ENCODE measurements around the gene ARHGEF16. TPM values are rescaled to one million over a fixed set of nuclear protein-coding genes. Genes with fewer than 3 reads are reported as not detected.

Gene ARHGEF16
- total RNA-seq, 1 donor from 2014 or later, result 1.7 TPM

DNA sequence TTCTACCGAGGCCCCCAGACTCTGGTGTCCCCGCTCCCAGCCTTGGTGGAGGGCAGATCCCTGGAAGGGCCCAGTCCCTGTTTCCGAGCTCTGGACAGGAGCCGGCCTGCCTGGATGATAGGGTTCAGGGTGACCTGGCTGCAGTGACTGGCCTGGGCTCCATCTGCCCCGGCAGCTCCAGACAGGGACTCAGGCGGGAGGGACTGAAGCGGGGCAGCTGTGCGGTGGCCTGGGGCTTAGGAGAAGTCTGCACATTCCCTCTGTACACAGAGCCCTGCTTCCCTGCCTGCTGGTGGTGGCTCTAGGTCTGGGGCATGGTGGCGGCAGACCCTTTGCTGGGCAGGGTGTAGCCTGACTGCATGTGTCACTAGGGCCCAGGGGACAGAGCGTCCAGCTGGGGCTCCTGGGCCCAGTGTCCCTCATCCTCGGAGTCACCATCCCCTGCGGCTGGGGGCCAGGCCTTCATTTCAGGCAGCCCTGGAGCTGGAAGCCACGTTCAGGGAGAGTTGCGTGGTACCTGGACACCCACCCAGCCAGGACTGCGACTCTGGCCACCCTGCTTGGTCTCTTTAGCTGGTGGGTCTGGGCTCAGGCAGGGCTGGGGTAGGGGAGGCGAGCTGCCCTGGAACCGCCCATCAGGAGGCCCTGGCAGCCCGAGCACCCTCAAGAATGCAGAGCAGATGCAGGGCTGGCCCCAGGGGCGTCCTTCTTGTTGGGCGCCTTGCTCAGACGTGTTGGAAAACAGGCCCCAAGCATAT, 9.6 kb downstream of the ARHGEF16 start:
- no peaks in the 10 kb centered on the region for H3K9me3 Mint-ChIP-seq (ENCODE audit: unreplicated experiment)
- H3K4me3 Mint-ChIP-seq (ENCODE audit: unreplicated experiment), result no peak overlapping the region
- H3K27ac Mint-ChIP-seq (ENCODE audit: unreplicated experiment), result no peak overlapping the region
- peaks cover 2% of the 10 kb centered on the region for H3K27me3 Mint-ChIP-seq (ENCODE audit: unreplicated experiment)
- TF ChIP-seq, protein P1, sequence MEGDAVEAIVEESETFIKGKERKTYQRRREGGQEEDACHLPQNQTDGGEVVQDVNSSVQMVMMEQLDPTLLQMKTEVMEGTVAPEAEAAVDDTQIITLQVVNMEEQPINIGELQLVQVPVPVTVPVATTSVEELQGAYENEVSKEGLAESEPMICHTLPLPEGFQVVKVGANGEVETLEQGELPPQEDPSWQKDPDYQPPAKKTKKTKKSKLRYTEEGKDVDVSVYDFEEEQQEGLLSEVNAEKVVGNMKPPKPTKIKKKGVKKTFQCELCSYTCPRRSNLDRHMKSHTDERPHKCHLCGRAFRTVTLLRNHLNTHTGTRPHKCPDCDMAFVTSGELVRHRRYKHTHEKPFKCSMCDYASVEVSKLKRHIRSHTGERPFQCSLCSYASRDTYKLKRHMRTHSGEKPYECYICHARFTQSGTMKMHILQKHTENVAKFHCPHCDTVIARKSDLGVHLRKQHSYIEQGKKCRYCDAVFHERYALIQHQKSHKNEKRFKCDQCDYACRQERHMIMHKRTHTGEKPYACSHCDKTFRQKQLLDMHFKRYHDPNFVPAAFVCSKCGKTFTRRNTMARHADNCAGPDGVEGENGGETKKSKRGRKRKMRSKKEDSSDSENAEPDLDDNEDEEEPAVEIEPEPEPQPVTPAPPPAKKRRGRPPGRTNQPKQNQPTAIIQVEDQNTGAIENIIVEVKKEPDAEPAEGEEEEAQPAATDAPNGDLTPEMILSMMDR (IDR thresholded peaks at IDR 0.05; ENCODE audit: unreplicated experiment), result no peak
- H3K4me1 Mint-ChIP-seq (ENCODE audit: unreplicated experiment), result peaks cover 5% of the 10 kb centered on the region
- no peaks in the 10 kb centered on the region for H3K36me3 Mint-ChIP-seq (ENCODE audit: low read depth, unreplicated experiment)
- DNase-seq (ENCODE audit: low spot score), result no peak

DNA sequence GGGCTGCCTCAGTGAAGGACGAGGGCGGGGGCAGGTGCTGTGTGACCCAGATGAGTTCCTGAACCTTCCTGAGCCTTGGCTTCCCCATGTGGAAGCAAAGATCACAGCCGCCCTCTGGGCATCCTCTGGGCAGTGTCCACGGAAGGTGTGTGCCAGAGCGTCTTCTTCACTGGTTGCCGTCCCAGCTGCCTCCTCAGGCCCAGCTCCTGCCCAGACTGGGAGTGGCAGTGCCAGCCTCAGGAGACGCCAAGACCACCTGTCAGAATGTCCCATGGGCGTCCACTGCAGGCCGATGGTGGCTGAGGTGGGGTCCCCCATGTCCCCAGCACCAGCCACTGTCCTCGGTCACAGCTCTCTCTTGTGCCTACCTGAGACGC, 10.2 kb downstream of the ARHGEF16 start:
- Mint-ChIP-seq H3K4me3 (ENCODE audit: unreplicated experiment) (no peak overlapping the region), H3K27me3 (ENCODE audit: unreplicated experiment) (peaks cover 2% of the 10 kb centered on the region), H3K36me3 (ENCODE audit: low read depth, unreplicated experiment) (no peaks in the 10 kb centered on the region)

DNA sequence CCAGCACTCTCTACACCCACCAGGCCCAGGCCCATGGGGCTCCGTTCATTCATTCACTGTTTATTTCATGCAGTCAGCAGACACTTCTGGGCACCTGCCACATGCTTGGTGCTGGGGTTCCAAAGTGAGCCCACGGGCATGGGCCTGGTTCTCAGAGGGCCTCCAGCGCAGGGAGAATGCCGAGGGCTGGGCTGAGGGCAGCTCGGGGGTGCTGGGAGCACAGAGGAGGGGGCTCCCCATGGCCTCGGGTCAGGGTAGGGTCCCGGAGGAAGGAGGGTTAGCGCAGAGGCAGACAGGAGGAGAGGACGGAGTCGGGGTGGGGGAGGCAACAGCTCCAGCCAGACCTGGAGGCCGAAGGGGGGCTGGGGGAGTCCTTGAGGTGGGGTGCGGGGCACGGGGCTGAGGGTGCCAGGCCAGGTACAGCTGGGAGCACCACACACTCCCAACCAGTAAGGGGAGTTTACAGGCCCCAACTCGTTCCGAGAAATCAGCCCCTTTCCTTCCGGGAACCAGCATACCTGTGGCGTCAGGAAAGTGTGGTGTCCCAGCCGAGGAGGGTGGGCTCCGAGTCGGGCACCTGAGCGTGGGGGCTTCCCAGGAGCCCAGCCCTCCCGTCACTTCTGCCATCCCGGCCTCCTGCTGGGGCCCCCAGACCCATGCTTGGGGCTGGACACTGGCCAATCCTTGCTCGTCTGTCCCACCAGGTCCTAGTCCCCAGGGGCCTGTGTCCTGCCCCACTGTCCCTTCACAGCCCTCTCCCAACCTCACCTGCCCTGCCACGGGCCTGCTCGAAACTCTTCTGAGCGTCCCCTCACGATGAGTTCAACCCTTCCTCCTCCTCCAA, 10.8 kb downstream of the ARHGEF16 start:
- no peaks in the 10 kb centered on the region for H3K9me3 Mint-ChIP-seq (ENCODE audit: unreplicated experiment)
- H3K27me3 Mint-ChIP-seq (ENCODE audit: unreplicated experiment), result peaks cover 5% of the 10 kb centered on the region
- no peak overlapping the region for H3K4me3 Mint-ChIP-seq (ENCODE audit: unreplicated experiment)
- no peak overlapping the region for H3K27ac Mint-ChIP-seq (ENCODE audit: unreplicated experiment)
- H3K4me1 Mint-ChIP-seq (ENCODE audit: unreplicated experiment), result peaks cover 8% of the 10 kb centered on the region
- no peak for DNase-seq (ENCODE audit: low spot score)
- peaks cover 4% of the 10 kb centered on the region for H3K36me3 Mint-ChIP-seq (ENCODE audit: low read depth, unreplicated experiment)
- TF ChIP-seq, protein P1 (IDR thresholded peaks at IDR 0.05; ENCODE audit: unreplicated experiment), result no peak

More for the DNA sequence above, 10.2 kb downstream of the ARHGEF16 start:
- Mint-ChIP-seq H3K4me1 (ENCODE audit: unreplicated experiment) (peaks cover 5% of the 10 kb centered on the region), H3K9me3 (ENCODE audit: unreplicated experiment) (no peaks in the 10 kb centered on the region), H3K27ac (ENCODE audit: unreplicated experiment) (no peak overlapping the region)
- DNase-seq (ENCODE audit: low spot score), result no peak
- TF ChIP-seq, protein P1 (IDR thresholded peaks at IDR 0.05; ENCODE audit: unreplicated experiment), result no peak

DNA sequence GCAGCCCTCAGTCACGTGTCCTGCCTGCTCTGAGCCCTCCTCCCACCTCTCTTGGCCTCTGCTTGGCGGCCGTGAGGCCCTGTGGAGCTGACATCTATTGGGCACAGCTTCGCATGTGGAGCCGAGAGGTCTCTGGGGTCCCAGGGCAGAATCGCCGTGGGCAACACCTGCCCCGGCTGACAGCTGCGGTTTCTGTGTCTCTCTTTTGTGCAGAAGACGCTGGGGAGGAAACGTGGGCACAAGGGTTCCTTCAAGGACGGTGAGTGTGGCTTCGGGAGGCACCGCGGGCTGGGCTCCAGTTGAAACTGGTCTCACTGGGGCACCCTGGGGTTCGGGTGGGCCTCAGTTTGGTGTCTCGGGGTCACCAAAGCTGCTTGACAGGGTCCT, 11.5 kb downstream of the ARHGEF16 start:
- H3K36me3 Mint-ChIP-seq (ENCODE audit: low read depth, unreplicated experiment), result peaks cover 8% of the 10 kb centered on the region
- no peak overlapping the region for H3K4me3 Mint-ChIP-seq (ENCODE audit: unreplicated experiment)
- H3K9me3 Mint-ChIP-seq (ENCODE audit: unreplicated experiment), result no peaks in the 10 kb centered on the region
- H3K27me3 Mint-ChIP-seq (ENCODE audit: unreplicated experiment), result peaks cover 11% of the 10 kb centered on the region
- peaks cover 10% of the 10 kb centered on the region for H3K4me1 Mint-ChIP-seq (ENCODE audit: unreplicated experiment)
- H3K27ac Mint-ChIP-seq (ENCODE audit: unreplicated experiment), result no peak overlapping the region
- TF ChIP-seq, protein P1 (IDR thresholded peaks at IDR 0.05; ENCODE audit: unreplicated experiment), result no peak
- no peak for DNase-seq (ENCODE audit: low spot score)

All from endothelial cell (in vitro differentiated cells).